Osteoblast (primary cell): Measurements from ENCODE around the gene PRKN. TPM values are rescaled to one million over a fixed set of nuclear protein-coding genes. Genes with fewer than 3 reads are reported as not detected.

Experiments
- DNase-seq: peaks from one replicate; pipeline ENCODE4 v3.0.0; 2011; ENCODE audit warnings: low spot score, mixed read lengths; ENCODE audit not compliant: insufficient read length; ENCODE audit errors: missing footprints
- H2AFZ ChIP-seq: 2 replicates; pipeline ENCODE4 v1.6.0; 2011; ENCODE audit warnings: mild to moderate bottlenecking, low read length
- H3K27ac ChIP-seq: 2 replicates; pipeline ENCODE4 v1.5.1; 2011; ENCODE audit warnings: mild to moderate bottlenecking, low read depth, low read length, moderate library complexity
- H3K27me3 ChIP-seq: 2 replicates; pipeline ENCODE4 v1.6.0; 2012; ENCODE audit warnings: mild to moderate bottlenecking, control low read depth, inconsistent platforms, low read length, moderate library complexity; ENCODE audit not compliant: insufficient read depth
- H3K36me3 ChIP-seq: 2 replicates; pipeline ENCODE4 v1.5.1; 2011; ENCODE audit warnings: mild to moderate bottlenecking, low read length, control low read depth, moderate library complexity; ENCODE audit not compliant: insufficient read depth
- H3K4me1 ChIP-seq: 2 replicates; pipeline ENCODE4 v1.5.1; 2011; ENCODE audit warnings: mild to moderate bottlenecking, low read length, control low read depth, moderate library complexity; ENCODE audit not compliant: insufficient read depth
- H3K4me2 ChIP-seq: 2 replicates; pipeline ENCODE4 v1.6.0; 2011; ENCODE audit warnings: mild to moderate bottlenecking, low read length; ENCODE audit not compliant: insufficient read depth
- H3K4me3 ChIP-seq: fragments of 200-600 bp; sonication (generic); 3 replicates; pipeline ENCODE4 v1.5.1; 2012; ENCODE audit warnings: mild to moderate bottlenecking, low read length, inconsistent platforms; ENCODE audit not compliant: insufficient read depth
- H3K79me2 ChIP-seq: 2 replicates; pipeline ENCODE4 v1.6.0; 2012; ENCODE audit warnings: mild to moderate bottlenecking, low read length, control low read depth, inconsistent platforms; ENCODE audit not compliant: insufficient read depth
- H3K9me3 ChIP-seq: 2 replicates; pipeline ENCODE4 v1.5.1; 2011; ENCODE audit warnings: low read depth, low read length, control low read depth
- H4K20me1 ChIP-seq: 2 replicates; pipeline ENCODE4 v1.6.0; 2012; ENCODE audit warnings: mild to moderate bottlenecking, low read length, control low read depth; ENCODE audit not compliant: insufficient read depth
- CTCF ChIP-seq: IDR thresholded peaks from 2 replicates; pipeline ENCODE4 v1.5.1; 2011; ENCODE audit warnings: mild to moderate bottlenecking, low read depth, low read length, moderate library complexity; ENCODE audit errors: extremely low read depth
- total RNA-seq: library from RNA; depleted of rRNA; stranded (reverse); fragments of >200 nt; gene quantifications from 2 replicates; pipeline ENCODE4 v1.2.3, GENCODE V29; 2012

PRKN gene
- total RNA-seq, 1 donor: 2.9 TPM

GRCh38 chr6:162627362-162627761, 100.2 kb downstream of the PRKN start:
- no peaks in the 10 kb centered on the region for H3K79me2 ChIP-seq
- H3K9me3 ChIP-seq: peaks cover 6% of the 10 kb centered on the region
- no peak for DNase-seq
- TF ChIP-seq CTCF: no peak
- H3K4me3 ChIP-seq: no peak overlapping the region
- H4K20me1 ChIP-seq: no peaks in the 10 kb centered on the region
- H3K27me3 ChIP-seq: no peaks in the 10 kb centered on the region
- H2AFZ ChIP-seq: no peak overlapping the region
- H3K27ac ChIP-seq: no peak overlapping the region
- no peak overlapping the region for H3K4me2 ChIP-seq
- H3K4me1 ChIP-seq: no peaks in the 10 kb centered on the region
- H3K36me3 ChIP-seq: no peaks in the 10 kb centered on the region

GRCh38 chr6:162626869-162627268, 100.7 kb downstream of the PRKN start:
- no peaks in the 10 kb centered on the region for H4K20me1 ChIP-seq
- H3K27ac ChIP-seq: no peak overlapping the region
- no peaks in the 10 kb centered on the region for H3K79me2 ChIP-seq
- H3K36me3 ChIP-seq: no peaks in the 10 kb centered on the region
- no peak for TF ChIP-seq CTCF
- H3K4me2 ChIP-seq: no peak overlapping the region
- H3K4me3 ChIP-seq: no peak overlapping the region
- DNase-seq: no peak
- H2AFZ ChIP-seq: no peak overlapping the region
- no peaks in the 10 kb centered on the region for H3K4me1 ChIP-seq
- peaks cover 6% of the 10 kb centered on the region for H3K9me3 ChIP-seq
- H3K27me3 ChIP-seq: no peaks in the 10 kb centered on the region

- H3K36me3 ChIP-seq: no peaks in the 10 kb centered on the region
- no peaks in the 10 kb centered on the region for H4K20me1 ChIP-seq
- H3K27ac ChIP-seq: no peak overlapping the region
- no peak overlapping the region for H3K4me3 ChIP-seq
- H3K9me3 ChIP-seq: peaks cover 6% of the 10 kb centered on the region
- no peaks in the 10 kb centered on the region for H3K79me2 ChIP-seq
- TF ChIP-seq CTCF: no peak
- DNase-seq: no peak
- no peaks in the 10 kb centered on the region for H3K27me3 ChIP-seq
- H3K4me2 ChIP-seq: no peak overlapping the region
- no peaks in the 10 kb centered on the region for H3K4me1 ChIP-seq
- no peak overlapping the region for H2AFZ ChIP-seq
Observed at GRCh38 chr6:162625846-162626540, 101.6 kb downstream of the PRKN start.

- Histone ChIP-seq H3K4me2 (no peak overlapping the region), H3K27me3 (no peaks in the 10 kb centered on the region), H3K79me2 (no peaks in the 10 kb centered on the region), H2AFZ (no peak overlapping the region), H3K9me3 (peaks cover 6% of the 10 kb centered on the region), H3K4me3 (no peak overlapping the region), H3K27ac (no peak overlapping the region), H3K36me3 (no peaks in the 10 kb centered on the region), H4K20me1 (no peaks in the 10 kb centered on the region), H3K4me1 (no peaks in the 10 kb centered on the region)
- DNase-seq: no peak
- no peak for TF ChIP-seq CTCF
Observed at GRCh38 chr6:162622572-162622971, 105.0 kb downstream of the PRKN start.
